ENCODE data around the gene NEK2. TPM values are rescaled to one million over a fixed set of nuclear protein-coding genes. Genes with fewer than 3 reads are reported as not detected.
A peak's percentile ranks its signal among the peaks of the same experiment; 100 is the strongest.
"Not testable (repeated sequence)": the region's sequence is repeated elsewhere in the genome, so short reads cannot be mapped to it uniquely, and the experiment has no call there.

The NEK2 gene
- 13.0 TPM for polyA plus RNA-seq (2013, experiment 1 of 2)
- polyA plus RNA-seq (2013, experiment 2 of 2): 13.9 TPM

- Histone ChIP-seq H3K18ac (ENCODE audit: low read length) (no peak within 1 kb of the TSS), H3K4me3 (ENCODE audit: low read length) (peak within 1 kb of the TSS; percentile 90), H4K8ac (ENCODE audit: low read depth, low read length) (no peak within 1 kb of the TSS), H4K5ac (ENCODE audit: low read length) (no peak within 1 kb of the TSS), H3K79me1 (ENCODE audit: low read length) (peaks cover 4% of the 10 kb centered on the region), H3K27ac (ENCODE audit: low read depth, low read length) (peak within 1 kb of the TSS; percentile 35), H2BK5ac (ENCODE audit: low read length) (peak within 1 kb of the TSS; percentile 79), H3K23ac (ENCODE audit: low read length) (no peak within 1 kb of the TSS), H2BK120ac (ENCODE audit: low read depth, low read length) (no peak within 1 kb of the TSS), H3K9ac (ENCODE audit: low read length) (peak within 1 kb of the TSS; percentile 85), H3K79me2 (ENCODE audit: control insufficient read depth, insufficient read depth, low read length) (no peaks in the 10 kb centered on the region), H2BK15ac (replicated peaks; ENCODE audit: low read depth) (no peak within 1 kb of the TSS), H2AK5ac (ENCODE audit: low read length) (no peak within 1 kb of the TSS), H3K4me1 (ENCODE audit: control insufficient read depth, low read depth, low read length) (peaks cover 1% of the 10 kb centered on the region), H3K4me2 (ENCODE audit: low read length) (peak within 1 kb of the TSS; percentile 66), H3K36me3 (ENCODE audit: control insufficient read depth, insufficient read depth, low read length) (no peaks in the 10 kb centered on the region), H3K56ac (ENCODE audit: low read length) (peak within 1 kb of the TSS; percentile 96), H3K27me3 (ENCODE audit: insufficient read depth, low read length, poor library complexity) (no peaks in the 10 kb centered on the region), H3K4ac (ENCODE audit: low read depth, low read length) (peak within 1 kb of the TSS; percentile 36)
- no CpG with 5 or more reads among the region's 58 CpGs for WGBS (ENCODE audit: extremely low coverage, insufficient coverage, low lambda C conversion rate)
- peak; percentile 100 for DNase-seq
Observed at GRCh38 chr1:211675230-211676105, at the start of gene NEK2. NEK2 (minus strand) TSS chr1:211675621; CDS start chr1:211675479, 142 bp downstream.

GRCh38 chr1:211724687-211725196 is 49.3 kb upstream of the NEK2 start:
- no peak overlapping the region for H3K56ac ChIP-seq (ENCODE audit: low read length)
- no peak overlapping the region for H3K4ac ChIP-seq (ENCODE audit: low read depth, low read length)
- H3K23ac ChIP-seq (ENCODE audit: low read length): no peak overlapping the region
- no peaks in the 10 kb centered on the region for H3K27me3 ChIP-seq (ENCODE audit: insufficient read depth, low read length, poor library complexity)
- no peak overlapping the region for H3K4me3 ChIP-seq (ENCODE audit: low read length)
- no peak overlapping the region for H4K5ac ChIP-seq (ENCODE audit: low read length)
- no peak overlapping the region for H2BK120ac ChIP-seq (ENCODE audit: low read depth, low read length)
- DNase-seq: no peak
- WGBS (ENCODE audit: extremely low coverage, insufficient coverage, low lambda C conversion rate): no CpG with 5 or more reads among the region's 11 CpGs
- H3K79me1 ChIP-seq (ENCODE audit: low read length): no peaks in the 10 kb centered on the region
- H3K27ac ChIP-seq (ENCODE audit: low read depth, low read length): no peak overlapping the region
- no peaks in the 10 kb centered on the region for H3K4me1 ChIP-seq (ENCODE audit: control insufficient read depth, low read depth, low read length)
- no peaks in the 10 kb centered on the region for H3K79me2 ChIP-seq (ENCODE audit: control insufficient read depth, insufficient read depth, low read length)
- H3K9ac ChIP-seq (ENCODE audit: low read length): no peak overlapping the region
- no peak overlapping the region for H4K8ac ChIP-seq (ENCODE audit: low read depth, low read length)
- H2BK5ac ChIP-seq (ENCODE audit: low read length): no peak overlapping the region
- H3K18ac ChIP-seq (ENCODE audit: low read length): no peak overlapping the region
- no peak overlapping the region for H3K4me2 ChIP-seq (ENCODE audit: low read length)
- no peaks in the 10 kb centered on the region for H3K36me3 ChIP-seq (ENCODE audit: control insufficient read depth, insufficient read depth, low read length)
- H2AK5ac ChIP-seq (ENCODE audit: low read length): no peak overlapping the region
- no peak overlapping the region for H2BK15ac ChIP-seq (replicated peaks; ENCODE audit: low read depth)

- Histone ChIP-seq H2BK15ac (replicated peaks; ENCODE audit: low read depth) (no peak overlapping the region), H3K4ac (ENCODE audit: low read depth, low read length) (no peak overlapping the region), H3K4me3 (ENCODE audit: low read length) (no peak overlapping the region), H3K36me3 (ENCODE audit: control insufficient read depth, insufficient read depth, low read length) (no peaks in the 10 kb centered on the region), H3K18ac (ENCODE audit: low read length) (no peak overlapping the region), H3K56ac (ENCODE audit: low read length) (no peak overlapping the region), H3K27me3 (ENCODE audit: insufficient read depth, low read length, poor library complexity) (no peaks in the 10 kb centered on the region), H4K5ac (ENCODE audit: low read length) (no peak overlapping the region), H3K4me2 (ENCODE audit: low read length) (no peak overlapping the region), H2AK5ac (ENCODE audit: low read length) (no peak overlapping the region), H2BK5ac (ENCODE audit: low read length) (no peak overlapping the region), H3K9ac (ENCODE audit: low read length) (no peak overlapping the region), H3K23ac (ENCODE audit: low read length) (no peak overlapping the region), H3K79me2 (ENCODE audit: control insufficient read depth, insufficient read depth, low read length) (no peaks in the 10 kb centered on the region), H2BK120ac (ENCODE audit: low read depth, low read length) (no peak overlapping the region), H3K4me1 (ENCODE audit: control insufficient read depth, low read depth, low read length) (no peaks in the 10 kb centered on the region), H3K79me1 (ENCODE audit: low read length) (no peaks in the 10 kb centered on the region), H3K27ac (ENCODE audit: low read depth, low read length) (no peak overlapping the region), H4K8ac (ENCODE audit: low read depth, low read length) (no peak overlapping the region)
- no CpG with 5 or more reads among the region's 5 CpGs for WGBS (ENCODE audit: extremely low coverage, insufficient coverage, low lambda C conversion rate)
- no peak for DNase-seq
Observed at GRCh38 chr1:211723273-211723672, 47.9 kb upstream of the NEK2 start.

GRCh38 chr1:211722277-211723175 is 47.1 kb upstream of the NEK2 start:
- Histone ChIP-seq H3K4ac (ENCODE audit: low read depth, low read length) (no peak overlapping the region), H3K27ac (ENCODE audit: low read depth, low read length) (no peak overlapping the region), H3K56ac (ENCODE audit: low read length) (no peak overlapping the region), H3K79me2 (ENCODE audit: control insufficient read depth, insufficient read depth, low read length) (no peaks in the 10 kb centered on the region), H3K18ac (ENCODE audit: low read length) (no peak overlapping the region), H3K27me3 (ENCODE audit: insufficient read depth, low read length, poor library complexity) (no peaks in the 10 kb centered on the region), H3K79me1 (ENCODE audit: low read length) (no peaks in the 10 kb centered on the region), H2BK120ac (ENCODE audit: low read depth, low read length) (no peak overlapping the region), H3K9ac (ENCODE audit: low read length) (no peak overlapping the region), H4K5ac (ENCODE audit: low read length) (no peak overlapping the region), H4K8ac (ENCODE audit: low read depth, low read length) (no peak overlapping the region), H2BK15ac (replicated peaks; ENCODE audit: low read depth) (no peak overlapping the region), H3K4me2 (ENCODE audit: low read length) (no peak overlapping the region), H3K4me1 (ENCODE audit: control insufficient read depth, low read depth, low read length) (no peaks in the 10 kb centered on the region), H2AK5ac (ENCODE audit: low read length) (no peak overlapping the region), H3K4me3 (ENCODE audit: low read length) (no peak overlapping the region), H3K23ac (ENCODE audit: low read length) (no peak overlapping the region), H3K36me3 (ENCODE audit: control insufficient read depth, insufficient read depth, low read length) (no peaks in the 10 kb centered on the region), H2BK5ac (ENCODE audit: low read length) (no peak overlapping the region)
- no peak for DNase-seq
- WGBS (ENCODE audit: extremely low coverage, insufficient coverage, low lambda C conversion rate): no CpG with 5 or more reads among the region's 6 CpGs

- H4K8ac ChIP-seq (ENCODE audit: low read depth, low read length); H3K79me1 ChIP-seq (ENCODE audit: low read length); H4K5ac ChIP-seq (ENCODE audit: low read length); H3K27ac ChIP-seq (ENCODE audit: low read depth, low read length); H2BK5ac ChIP-seq (ENCODE audit: low read length); H3K4me3 ChIP-seq (ENCODE audit: low read length); H3K23ac ChIP-seq (ENCODE audit: low read length); H2AK5ac ChIP-seq (ENCODE audit: low read length); H3K36me3 ChIP-seq (ENCODE audit: control insufficient read depth, insufficient read depth, low read length); H3K79me2 ChIP-seq (ENCODE audit: control insufficient read depth, insufficient read depth, low read length); H3K4me1 ChIP-seq (ENCODE audit: control insufficient read depth, low read depth, low read length); H3K18ac ChIP-seq (ENCODE audit: low read length); H3K56ac ChIP-seq (ENCODE audit: low read length); DNase-seq; H3K9ac ChIP-seq (ENCODE audit: low read length); H2BK120ac ChIP-seq (ENCODE audit: low read depth, low read length); H3K4me2 ChIP-seq (ENCODE audit: low read length); H3K4ac ChIP-seq (ENCODE audit: low read depth, low read length); H2BK15ac ChIP-seq (replicated peaks; ENCODE audit: low read depth); H3K27me3 ChIP-seq (ENCODE audit: insufficient read depth, low read length, poor library complexity): not testable (repeated sequence)
- WGBS (ENCODE audit: extremely low coverage, insufficient coverage, low lambda C conversion rate): no CpG with 5 or more reads among the region's 4 CpGs
Observed at GRCh38 chr1:211716555-211716954, 41.1 kb upstream of the NEK2 start.

Measured in mesendoderm (in vitro differentiated cells).